WERI-Rb-1 (cell line): ENCODE measurements around the gene EXOC3L2.

Experiments used
- DNase-seq: peaks from one replicate; pipeline ENCODE4 v3.0.0-alpha.2; 2020
- H3K27ac ChIP-seq: fragments of 250-450 bp; sonication (Bioruptor Pico); 2 replicates; pipeline ENCODE4 v1.5.1; 2020; ENCODE audit warnings: mild to moderate bottlenecking, moderate library complexity
- H3K27me3 ChIP-seq: fragments of 250-450 bp; sonication (Bioruptor Pico); 2 replicates; pipeline ENCODE4 v1.5.1; 2021; ENCODE audit warnings: mild to moderate bottlenecking, low read depth, moderate library complexity; ENCODE audit not compliant: insufficient read depth, severe bottlenecking
- H3K36me3 ChIP-seq: fragments of 250-450 bp; sonication (Bioruptor Pico); 2 replicates; pipeline ENCODE4 v1.5.1; 2020; ENCODE audit warnings: mild to moderate bottlenecking, moderate library complexity
- H3K4me3 ChIP-seq: 2 replicates; pipeline ENCODE4 v1.5.1; 2011; ENCODE audit warnings: low read depth, mild to moderate bottlenecking, control low read depth, low read length
- H3K9me3 ChIP-seq: fragments of 250-450 bp; sonication (Bioruptor Pico); 2 replicates; pipeline ENCODE4 v1.5.1; 2021; ENCODE audit warnings: mild to moderate bottlenecking, moderate library complexity; ENCODE audit not compliant: severe bottlenecking
- TF ChIP-seq, protein P1 (sequence below): IDR thresholded peaks from 2 replicates; pipeline ENCODE4 v1.5.1; 2011; ENCODE audit warnings: low read depth, mild to moderate bottlenecking, control low read depth, inconsistent platforms, low read length

Gene EXOC3L2

DNA sequence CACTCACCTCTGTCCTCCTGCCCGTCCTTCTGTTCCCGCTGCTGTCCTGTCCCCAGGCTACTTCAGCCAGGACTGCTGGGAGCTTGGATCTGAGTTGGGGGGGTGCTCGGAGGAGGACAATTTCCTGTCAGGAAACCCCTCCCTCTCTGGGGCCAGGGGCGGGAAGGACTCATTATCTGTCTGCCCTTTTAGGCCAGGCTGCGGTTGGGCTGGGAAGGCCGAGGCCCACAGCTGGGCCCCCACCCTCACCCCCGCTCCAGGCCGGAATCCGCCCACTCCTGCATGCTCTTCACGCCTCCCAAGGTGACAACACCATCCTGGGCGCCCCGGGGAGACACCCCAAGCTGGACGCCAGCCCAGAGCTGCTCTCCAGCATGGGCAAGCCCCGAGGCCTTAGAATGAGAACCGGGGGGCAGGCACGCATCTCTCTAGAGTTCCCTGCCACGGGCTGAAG, at the start of gene EXOC3L2:
Gene EXOC3L2 (minus strand): TSS at position 74 of the 454 bp plus-strand sequence. CDS start 6,362 bp downstream, outside the sequence.
- Histone ChIP-seq H3K9me3 (no peaks in the 10 kb centered on the region), H3K27me3 (no peaks in the 10 kb centered on the region), H3K36me3 (no peaks in the 10 kb centered on the region), H3K27ac (no peak within 1 kb of the TSS), H3K4me3 (no peak within 1 kb of the TSS)
- DNase-seq, result no peak
- TF ChIP-seq, protein P1, sequence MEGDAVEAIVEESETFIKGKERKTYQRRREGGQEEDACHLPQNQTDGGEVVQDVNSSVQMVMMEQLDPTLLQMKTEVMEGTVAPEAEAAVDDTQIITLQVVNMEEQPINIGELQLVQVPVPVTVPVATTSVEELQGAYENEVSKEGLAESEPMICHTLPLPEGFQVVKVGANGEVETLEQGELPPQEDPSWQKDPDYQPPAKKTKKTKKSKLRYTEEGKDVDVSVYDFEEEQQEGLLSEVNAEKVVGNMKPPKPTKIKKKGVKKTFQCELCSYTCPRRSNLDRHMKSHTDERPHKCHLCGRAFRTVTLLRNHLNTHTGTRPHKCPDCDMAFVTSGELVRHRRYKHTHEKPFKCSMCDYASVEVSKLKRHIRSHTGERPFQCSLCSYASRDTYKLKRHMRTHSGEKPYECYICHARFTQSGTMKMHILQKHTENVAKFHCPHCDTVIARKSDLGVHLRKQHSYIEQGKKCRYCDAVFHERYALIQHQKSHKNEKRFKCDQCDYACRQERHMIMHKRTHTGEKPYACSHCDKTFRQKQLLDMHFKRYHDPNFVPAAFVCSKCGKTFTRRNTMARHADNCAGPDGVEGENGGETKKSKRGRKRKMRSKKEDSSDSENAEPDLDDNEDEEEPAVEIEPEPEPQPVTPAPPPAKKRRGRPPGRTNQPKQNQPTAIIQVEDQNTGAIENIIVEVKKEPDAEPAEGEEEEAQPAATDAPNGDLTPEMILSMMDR, result no peak

DNA sequence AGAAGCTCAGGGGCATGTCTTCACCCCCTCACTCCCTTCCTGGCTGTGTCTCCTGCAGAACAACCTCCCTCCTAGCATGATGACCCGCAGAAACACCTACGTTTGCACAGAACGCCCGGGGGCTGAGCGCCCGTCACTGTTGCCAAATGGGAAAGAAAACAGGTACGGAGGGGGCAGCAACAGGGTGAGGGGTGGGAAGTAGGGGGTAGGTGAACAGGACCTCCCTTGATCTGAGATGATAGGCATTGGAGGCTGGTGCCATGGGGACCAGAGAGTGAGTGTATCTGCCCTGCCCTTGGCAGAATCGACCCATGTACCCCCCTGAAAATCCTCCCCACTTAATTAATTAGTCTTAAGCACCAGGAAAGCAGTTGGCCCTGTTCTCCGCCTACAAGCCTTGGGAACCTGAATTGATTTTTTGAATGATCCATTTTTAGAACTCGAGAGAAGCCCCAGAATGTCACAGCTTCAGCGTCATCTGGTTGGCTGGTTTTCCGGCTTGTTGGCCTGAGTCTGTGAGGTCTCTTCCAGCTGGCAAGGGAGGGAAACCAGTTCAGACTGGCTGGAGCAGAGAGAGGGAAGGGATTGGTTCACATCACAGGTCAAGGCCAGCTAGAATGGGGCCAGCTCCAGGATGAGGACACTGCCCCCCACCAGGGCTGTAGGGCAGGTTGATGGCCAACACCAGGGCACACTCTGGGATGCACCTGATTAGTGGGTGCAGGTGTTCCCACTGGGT, 49.3 kb upstream of the EXOC3L2 start:
- Histone ChIP-seq H3K36me3 (peaks cover 20% of the 10 kb centered on the region), H3K27ac (peak overlapping the region; percentile 38; the same call in 1 of the 2 replicates), H3K4me3 (no peak overlapping the region), H3K9me3 (peaks cover 6% of the 10 kb centered on the region), H3K27me3 (no peaks in the 10 kb centered on the region)
- TF ChIP-seq, protein P1, result no peak
- peak; percentile 23 for DNase-seq

DNA sequence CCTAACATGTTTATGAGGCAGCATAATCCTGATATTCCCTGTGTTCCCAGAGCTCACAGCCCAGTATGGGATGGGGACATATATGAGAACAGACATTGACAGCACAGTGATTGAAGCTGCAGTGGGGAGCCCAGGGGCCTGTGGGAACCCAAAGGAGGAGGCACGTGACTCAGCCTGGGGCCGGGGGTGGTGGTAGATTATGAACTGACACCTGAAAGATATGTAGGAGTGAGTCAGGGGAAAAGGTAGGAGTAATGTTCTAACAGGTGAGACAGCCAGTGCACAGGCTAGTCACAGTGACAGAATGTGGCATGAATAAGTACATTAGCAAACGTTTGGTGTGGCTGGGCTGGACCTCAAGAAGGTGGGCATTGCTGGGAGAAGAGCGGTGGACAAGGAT, 48.5 kb upstream of the EXOC3L2 start:
- no peaks in the 10 kb centered on the region for H3K27me3 ChIP-seq

DNA sequence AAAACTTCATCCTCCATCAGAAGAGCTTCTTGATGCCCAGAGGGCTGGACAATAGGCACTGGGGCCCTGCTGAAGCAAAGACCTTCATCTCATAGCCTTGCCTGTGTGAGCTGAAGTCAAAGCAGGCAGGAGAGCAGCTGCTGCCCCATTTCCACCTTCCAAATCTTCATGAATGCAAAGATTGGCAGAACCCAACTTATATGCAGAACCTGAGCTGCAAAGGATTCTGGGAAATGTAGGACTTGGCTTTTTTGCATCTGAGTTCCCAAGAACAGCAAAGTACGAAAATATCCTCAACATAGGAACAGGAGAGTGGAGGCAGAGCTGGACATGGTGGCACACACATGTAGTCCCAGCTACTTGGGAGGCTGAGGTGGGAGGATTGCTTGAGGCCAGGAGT, 46.6 kb upstream of the EXOC3L2 start:
- DNase-seq, result no peak

More for the DNA sequence above, 48.5 kb upstream of the EXOC3L2 start:
- TF ChIP-seq, protein P1, result no peak
- peaks cover 6% of the 10 kb centered on the region for H3K9me3 ChIP-seq
- peaks cover 20% of the 10 kb centered on the region for H3K36me3 ChIP-seq
- no peak overlapping the region for H3K27ac ChIP-seq
- no peak for DNase-seq
- no peak overlapping the region for H3K4me3 ChIP-seq

DNA sequence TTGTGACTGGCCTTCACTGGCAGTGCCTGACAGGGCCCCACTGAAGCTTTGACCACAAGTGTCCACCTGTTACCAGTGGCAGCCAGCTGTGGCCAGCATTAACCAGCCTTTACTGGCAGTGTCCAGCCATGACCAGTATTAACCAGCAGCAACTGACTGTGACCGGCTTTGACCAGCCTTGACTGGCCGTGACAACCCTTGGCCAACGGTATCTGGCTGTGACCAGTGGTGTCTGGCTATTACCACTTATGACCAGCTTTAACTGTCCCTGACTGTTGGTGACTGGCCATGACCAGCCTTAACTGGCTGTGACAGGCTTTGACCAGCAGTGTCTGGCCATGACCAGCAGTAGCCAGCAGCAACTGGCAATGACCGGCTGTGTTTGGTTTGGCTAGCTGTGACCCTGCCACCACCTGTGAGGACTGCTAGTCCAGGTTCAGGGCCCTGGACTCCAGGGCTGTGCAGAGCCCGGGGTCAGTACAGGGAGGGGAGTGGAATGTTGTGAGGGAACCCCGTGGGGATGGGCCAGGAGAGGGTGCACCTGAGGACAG, 45.2 kb upstream of the EXOC3L2 start:
- DNase-seq, result no peak
- TF ChIP-seq, protein P1, result no peak
- peaks cover 6% of the 10 kb centered on the region for H3K9me3 ChIP-seq

More for the DNA sequence above, 46.6 kb upstream of the EXOC3L2 start:
- H3K27me3 ChIP-seq, result no peaks in the 10 kb centered on the region
- no peak overlapping the region for H3K27ac ChIP-seq
- no peak overlapping the region for H3K4me3 ChIP-seq
- TF ChIP-seq, protein P1, result no peak
- H3K36me3 ChIP-seq, result peaks cover 20% of the 10 kb centered on the region
- H3K9me3 ChIP-seq, result peaks cover 6% of the 10 kb centered on the region

More for the DNA sequence above, 45.2 kb upstream of the EXOC3L2 start:
- Histone ChIP-seq H3K27ac (no peak overlapping the region), H3K36me3 (peaks cover 10% of the 10 kb centered on the region), H3K27me3 (no peaks in the 10 kb centered on the region), H3K4me3 (no peak overlapping the region)
